HG03064 (cell line): ENCODE results near the gene KAZN.

ENCODE experiments used
- ATAC-seq: cut with Tn5 transposase; IDR thresholded peaks from one replicate; pipeline ENCODE4 v1.9.1; 2021; ENCODE audit warnings: low read depth; ENCODE audit not compliant: unreplicated experiment

Gene KAZN

GRCh38 chr1:14897547-14897946 lies 299.1 kb downstream of the KAZN start:
- ATAC-seq = no peak

GRCh38 chr1:14897997-14898645 lies 299.6 kb downstream of the KAZN start:
- ATAC-seq = no peak

- ATAC-seq = no peak
These were observed 301.2 kb downstream of the KAZN start for GRCh38 chr1:14899686-14900085.

- no peak for ATAC-seq
These were observed 303.0 kb downstream of the KAZN start for GRCh38 chr1:14901371-14901954.

- ATAC-seq = no peak
These were observed 305.4 kb downstream of the KAZN start for GRCh38 chr1:14903922-14904321.

GRCh38 chr1:14906665-14907064 lies 308.2 kb downstream of the KAZN start:
- ATAC-seq = no peak

- ATAC-seq = no peak
These were observed 308.9 kb downstream of the KAZN start for GRCh38 chr1:14907416-14907815.

- no peak for ATAC-seq
These were observed 310.8 kb downstream of the KAZN start for GRCh38 chr1:14909273-14909672.

GRCh38 chr1:14909920-14910460 lies 311.5 kb downstream of the KAZN start:
- no peak for ATAC-seq

GRCh38 chr1:14910984-14911721 lies 312.7 kb downstream of the KAZN start:
- ATAC-seq = no peak

GRCh38 chr1:14912839-14913481 lies 314.5 kb downstream of the KAZN start:
- ATAC-seq = no peak

- no peak for ATAC-seq
These were observed 315.1 kb downstream of the KAZN start for GRCh38 chr1:14913482-14914177.

- no peak for ATAC-seq
These were observed 316.0 kb downstream of the KAZN start for GRCh38 chr1:14914351-14914988.

- no peak for ATAC-seq
These were observed 317.0 kb downstream of the KAZN start for GRCh38 chr1:14915356-14916054.

GRCh38 chr1:14919289-14919688 lies 320.8 kb downstream of the KAZN start:
- no peak for ATAC-seq

GRCh38 chr1:14919751-14920150 lies 321.3 kb downstream of the KAZN start:
- no peak for ATAC-seq

GRCh38 chr1:14921057-14921456 lies 322.6 kb downstream of the KAZN start:
- no peak for ATAC-seq

- no peak for ATAC-seq
These were observed 324.6 kb downstream of the KAZN start for GRCh38 chr1:14922942-14923726.
